HEK293 (cell line): ENCODE results near the gene ANKRD6.

ENCODE experiments used
- GFI1B ChIP-seq: fragments of 450-650 bp; formaldehyde crosslinking; IDR thresholded peaks from 2 replicates; pipeline ENCODE4 v1.5.1; 2016; ENCODE audit warnings: missing biosample characterization, missing genetic modification characterization
- TCF7L2 ChIP-seq: IDR thresholded peaks from 2 replicates; pipeline ENCODE4 v1.6.1; 2011; ENCODE audit warnings: low read depth, mild to moderate bottlenecking, inconsistent platforms, low read length, moderate library complexity, borderline replicate concordance
- ZNF121 ChIP-seq: fragments of 450-650 bp; formaldehyde crosslinking; IDR thresholded peaks from 2 replicates; pipeline ENCODE4 v1.5.1; 2016; ENCODE audit warnings: missing biosample characterization, missing genetic modification characterization
- ZNF16 ChIP-seq: fragments of 450-650 bp; formaldehyde crosslinking; IDR thresholded peaks from 2 replicates; pipeline ENCODE4 v1.5.1; 2016; ENCODE audit warnings: low read depth, missing biosample characterization, missing genetic modification characterization
- ZNF223 ChIP-seq: fragments of 450-650 bp; formaldehyde crosslinking; IDR thresholded peaks from 2 replicates; pipeline ENCODE4 v1.5.1; 2016; ENCODE audit warnings: missing biosample characterization, missing genetic modification characterization
- ZNF639 ChIP-seq: fragments of 450-650 bp; formaldehyde crosslinking; IDR thresholded peaks from 2 replicates; pipeline ENCODE4 v1.5.1; 2016; ENCODE audit warnings: missing biosample characterization, missing genetic modification characterization
- TF ChIP-seq, protein P1 (sequence below): fragments of 450-650 bp; formaldehyde crosslinking; IDR thresholded peaks from 2 replicates; pipeline ENCODE4 v1.5.1; 2016; ENCODE audit warnings: missing biosample characterization, missing genetic modification characterization
- TF ChIP-seq, protein P2 (sequence below): fragments of 450-650 bp; formaldehyde crosslinking; conservative IDR thresholded peaks from 2 replicates; pipeline ENCODE4 v1.5.1; 2016; ENCODE audit warnings: low read depth, missing biosample characterization, missing genetic modification characterization

GRCh38 chr6:89386917-89387491, 45.9 kb upstream of the ANKRD6 start:
- TF ChIP-seq, protein P1, sequence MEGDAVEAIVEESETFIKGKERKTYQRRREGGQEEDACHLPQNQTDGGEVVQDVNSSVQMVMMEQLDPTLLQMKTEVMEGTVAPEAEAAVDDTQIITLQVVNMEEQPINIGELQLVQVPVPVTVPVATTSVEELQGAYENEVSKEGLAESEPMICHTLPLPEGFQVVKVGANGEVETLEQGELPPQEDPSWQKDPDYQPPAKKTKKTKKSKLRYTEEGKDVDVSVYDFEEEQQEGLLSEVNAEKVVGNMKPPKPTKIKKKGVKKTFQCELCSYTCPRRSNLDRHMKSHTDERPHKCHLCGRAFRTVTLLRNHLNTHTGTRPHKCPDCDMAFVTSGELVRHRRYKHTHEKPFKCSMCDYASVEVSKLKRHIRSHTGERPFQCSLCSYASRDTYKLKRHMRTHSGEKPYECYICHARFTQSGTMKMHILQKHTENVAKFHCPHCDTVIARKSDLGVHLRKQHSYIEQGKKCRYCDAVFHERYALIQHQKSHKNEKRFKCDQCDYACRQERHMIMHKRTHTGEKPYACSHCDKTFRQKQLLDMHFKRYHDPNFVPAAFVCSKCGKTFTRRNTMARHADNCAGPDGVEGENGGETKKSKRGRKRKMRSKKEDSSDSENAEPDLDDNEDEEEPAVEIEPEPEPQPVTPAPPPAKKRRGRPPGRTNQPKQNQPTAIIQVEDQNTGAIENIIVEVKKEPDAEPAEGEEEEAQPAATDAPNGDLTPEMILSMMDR (tag by site-specific recombination): no peak
- no peak for TF ChIP-seq ZNF121 (tag by site-specific recombination)
- TF ChIP-seq GFI1B: no peak
- no peak for TF ChIP-seq ZNF223 (tag by site-specific recombination)
- TF ChIP-seq, protein P2, sequence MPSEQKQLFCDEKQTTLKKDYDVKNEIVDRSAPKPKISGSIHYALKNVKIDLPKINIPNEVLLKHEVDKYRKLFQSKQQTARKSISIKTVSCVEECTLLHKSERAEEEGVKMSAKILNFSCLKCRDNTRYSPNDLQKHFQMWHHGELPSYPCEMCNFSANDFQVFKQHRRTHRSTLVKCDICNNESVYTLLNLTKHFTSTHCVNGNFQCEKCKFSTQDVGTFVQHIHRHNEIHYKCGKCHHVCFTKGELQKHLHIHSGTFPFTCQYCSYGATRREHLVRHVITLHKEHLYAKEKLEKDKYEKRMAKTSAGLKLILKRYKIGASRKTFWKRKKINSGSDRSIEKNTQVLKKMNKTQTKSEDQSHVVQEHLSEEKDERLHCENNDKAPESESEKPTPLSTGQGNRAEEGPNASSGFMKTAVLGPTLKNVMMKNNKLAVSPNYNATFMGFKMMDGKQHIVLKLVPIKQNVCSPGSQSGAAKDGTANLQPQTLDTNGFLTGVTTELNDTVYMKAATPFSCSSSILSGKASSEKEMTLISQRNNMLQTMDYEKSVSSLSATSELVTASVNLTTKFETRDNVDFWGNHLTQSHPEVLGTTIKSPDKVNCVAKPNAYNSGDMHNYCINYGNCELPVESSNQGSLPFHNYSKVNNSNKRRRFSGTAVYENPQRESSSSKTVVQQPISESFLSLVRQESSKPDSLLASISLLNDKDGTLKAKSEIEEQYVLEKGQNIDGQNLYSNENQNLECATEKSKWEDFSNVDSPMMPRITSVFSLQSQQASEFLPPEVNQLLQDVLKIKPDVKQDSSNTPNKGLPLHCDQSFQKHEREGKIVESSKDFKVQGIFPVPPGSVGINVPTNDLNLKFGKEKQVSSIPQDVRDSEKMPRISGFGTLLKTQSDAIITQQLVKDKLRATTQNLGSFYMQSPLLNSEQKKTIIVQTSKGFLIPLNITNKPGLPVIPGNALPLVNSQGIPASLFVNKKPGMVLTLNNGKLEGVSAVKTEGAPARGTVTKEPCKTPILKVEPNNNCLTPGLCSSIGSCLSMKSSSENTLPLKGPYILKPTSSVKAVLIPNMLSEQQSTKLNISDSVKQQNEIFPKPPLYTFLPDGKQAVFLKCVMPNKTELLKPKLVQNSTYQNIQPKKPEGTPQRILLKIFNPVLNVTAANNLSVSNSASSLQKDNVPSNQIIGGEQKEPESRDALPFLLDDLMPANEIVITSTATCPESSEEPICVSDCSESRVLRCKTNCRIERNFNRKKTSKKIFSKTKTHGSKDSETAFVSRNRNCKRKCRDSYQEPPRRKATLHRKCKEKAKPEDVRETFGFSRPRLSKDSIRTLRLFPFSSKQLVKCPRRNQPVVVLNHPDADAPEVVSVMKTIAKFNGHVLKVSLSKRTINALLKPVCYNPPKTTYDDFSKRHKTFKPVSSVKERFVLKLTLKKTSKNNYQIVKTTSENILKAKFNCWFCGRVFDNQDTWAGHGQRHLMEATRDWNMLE (tag by site-specific recombination): no peak
- TF ChIP-seq ZNF639 (tag by site-specific recombination): no peak
- TF ChIP-seq TCF7L2: no peak
- TF ChIP-seq ZNF16 (tag by site-specific recombination): no peak
